Prostate gland (tissue), 2 donors: Measurements from ENCODE around the gene CLASP1.

ENCODE experiments used
- POLR2A ChIP-seq: fragments of 450-650 bp; IDR thresholded peaks from one replicate; pipeline ENCODE4 v1.6.1; 2016; ENCODE audit warnings: antibody characterized with exemption, mild to moderate bottlenecking
- POLR2AphosphoS5 ChIP-seq: sonication (generic); formaldehyde crosslinking; IDR thresholded peaks from one replicate; pipeline ENCODE4 v1.6.1; 2017; ENCODE audit warnings: antibody characterized with exemption
- TF ChIP-seq, protein P1 (sequence below), 4 experiments: fragments of 200-600 bp in 2 of 4; fragments of 450-650 bp in 2 of 4; sonication (generic) in 2 of 4; IDR thresholded peaks; 1 replicate in 3 of 4; 2 replicates in 1 of 4; pipeline ENCODE4 v1.5.1; 2016 to 2019; ENCODE audit warnings: antibody characterized with exemption in 4 of 4, mild to moderate bottlenecking in 2 of 4, moderate library complexity in 2 of 4

- no peak for TF ChIP-seq POLR2AphosphoS5
- TF ChIP-seq, protein P1, sequence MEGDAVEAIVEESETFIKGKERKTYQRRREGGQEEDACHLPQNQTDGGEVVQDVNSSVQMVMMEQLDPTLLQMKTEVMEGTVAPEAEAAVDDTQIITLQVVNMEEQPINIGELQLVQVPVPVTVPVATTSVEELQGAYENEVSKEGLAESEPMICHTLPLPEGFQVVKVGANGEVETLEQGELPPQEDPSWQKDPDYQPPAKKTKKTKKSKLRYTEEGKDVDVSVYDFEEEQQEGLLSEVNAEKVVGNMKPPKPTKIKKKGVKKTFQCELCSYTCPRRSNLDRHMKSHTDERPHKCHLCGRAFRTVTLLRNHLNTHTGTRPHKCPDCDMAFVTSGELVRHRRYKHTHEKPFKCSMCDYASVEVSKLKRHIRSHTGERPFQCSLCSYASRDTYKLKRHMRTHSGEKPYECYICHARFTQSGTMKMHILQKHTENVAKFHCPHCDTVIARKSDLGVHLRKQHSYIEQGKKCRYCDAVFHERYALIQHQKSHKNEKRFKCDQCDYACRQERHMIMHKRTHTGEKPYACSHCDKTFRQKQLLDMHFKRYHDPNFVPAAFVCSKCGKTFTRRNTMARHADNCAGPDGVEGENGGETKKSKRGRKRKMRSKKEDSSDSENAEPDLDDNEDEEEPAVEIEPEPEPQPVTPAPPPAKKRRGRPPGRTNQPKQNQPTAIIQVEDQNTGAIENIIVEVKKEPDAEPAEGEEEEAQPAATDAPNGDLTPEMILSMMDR (IDR thresholded peaks at IDR 0.05): no peak
- no peak for TF ChIP-seq POLR2A
Observed at GRCh38 chr2:121365061-121365460, 284.2 kb downstream of the CLASP1 start.
